ENCODE data around the gene TOR2A. TPM values are rescaled to one million over a fixed set of nuclear protein-coding genes. Genes with fewer than 3 reads are reported as not detected.

Gene TOR2A
- total and polyA plus RNA-seq, 2 of the 8 experiments (the other 6 are each of a cell fraction or from before 2014, with no cell fraction given) = 18.7 to 24.9 TPM

DNA sequence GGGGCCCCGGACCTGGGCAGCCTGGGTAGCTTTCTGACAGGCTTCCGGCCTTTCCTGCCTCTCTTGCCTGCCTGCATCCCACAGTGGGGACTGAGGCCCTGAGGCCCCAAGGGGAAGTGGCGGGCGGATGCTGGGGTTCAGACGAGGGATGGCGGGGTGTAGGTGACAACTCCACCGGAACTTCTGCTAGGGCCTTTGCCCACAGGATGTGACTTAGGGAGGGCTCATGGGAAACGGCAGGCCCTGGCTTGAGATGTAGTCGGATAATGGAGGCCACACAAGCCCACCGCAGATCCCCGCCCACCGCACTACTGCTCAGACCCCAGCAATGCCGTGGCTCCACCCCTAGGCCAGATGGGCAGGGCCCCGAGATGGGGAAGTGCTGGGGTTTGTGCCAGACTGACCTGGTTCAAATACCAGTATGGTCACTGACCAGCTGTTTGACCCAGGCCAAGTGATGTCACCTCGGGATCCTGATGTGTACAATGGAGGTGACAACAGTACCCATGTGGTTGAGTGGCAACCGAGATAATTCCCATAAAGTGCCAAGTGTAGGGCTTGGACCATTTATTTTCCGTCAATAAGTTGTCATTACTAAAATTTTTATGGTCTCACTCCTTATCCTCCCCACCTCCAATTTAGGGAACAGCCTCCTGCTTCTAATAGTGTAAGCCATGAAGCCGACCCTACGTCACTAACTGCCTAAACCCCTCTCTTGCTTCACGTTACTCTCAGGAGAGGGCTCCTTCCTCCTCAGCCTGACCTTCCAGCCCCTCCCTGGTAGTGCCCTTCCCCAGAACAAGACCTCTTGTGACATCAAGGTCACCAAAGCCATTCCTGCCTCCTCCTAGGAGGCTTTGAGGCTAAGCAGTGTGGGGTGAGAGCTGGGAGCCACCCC lies 48.3 kb upstream of the TOR2A start (continued):
- no peak for TF ChIP-seq CHD7 (IDR thresholded peaks at IDR 0.05; ENCODE audit: insufficient replicate concordance, low read length)
- TF ChIP-seq JUND (IDR thresholded peaks at IDR 0.05; ENCODE audit: low read length) = no peak
